Natural killer cell (primary cell): ENCODE data around the gene OSBPL1A. TPM values are rescaled to one million over a fixed set of nuclear protein-coding genes. Genes with fewer than 3 reads are reported as not detected.

ENCODE experiments used
- ATAC-seq, 3 donors: fragments of 150-1000 bp in 2 of 3; fragments of 200-7000 bp in 1 of 3; cut with Tn5 transposase; 1 replicate in 1 of 3; 2 replicates in 2 of 3; pipeline ENCODE4 v1.10.0; 2021; ENCODE audit warnings: mild to moderate bottlenecking in 2 of 3, moderate library complexity in 2 of 3
- DNase-seq, 2 donors: peaks; one replicate each; pipeline versions ENCODE4 v3.0.0 to v3.0.0-alpha.2; 2013 to 2021; ENCODE audit warnings: mixed read lengths in 1 of 2
- H3K27ac ChIP-seq: one replicate; pipeline ENCODE4 v1.5.1; 2013; ENCODE audit warnings: mild to moderate bottlenecking, low read length
- H3K27me3 ChIP-seq: one replicate; pipeline ENCODE4 v1.6.1; 2013; ENCODE audit warnings: low read length; ENCODE audit not compliant: control insufficient read depth, insufficient read depth
- H3K36me3 ChIP-seq: one replicate; pipeline ENCODE4 v1.6.1; 2013; ENCODE audit warnings: low read length; ENCODE audit not compliant: control insufficient read depth, insufficient read depth
- H3K4me1 ChIP-seq: one replicate; pipeline ENCODE4 v1.6.1; 2013; ENCODE audit warnings: low read length; ENCODE audit not compliant: control insufficient read depth, insufficient read depth
- H3K4me3 ChIP-seq: one replicate; pipeline ENCODE4 v1.5.1; 2013; ENCODE audit warnings: low read length
- H3K9me3 ChIP-seq: one replicate; pipeline ENCODE4 v1.6.1; 2013; ENCODE audit warnings: low read length; ENCODE audit not compliant: control insufficient read depth, insufficient read depth
- H3K27ac Mint-ChIP-seq, 2 donors: one replicate each; pipeline ENCODE4 v1.8.0; 2022; ENCODE audit warnings: mild to moderate bottlenecking in 2 of 2, mixed read lengths in 2 of 2, moderate library complexity in 1 of 2
- H3K27me3 Mint-ChIP-seq, 2 donors: one replicate each; pipeline ENCODE4 v1.8.0; 2022; ENCODE audit warnings: low read depth in 2 of 2, mixed read lengths in 2 of 2
- H3K36me3 Mint-ChIP-seq: one replicate; pipeline ENCODE4 v1.8.0; 2022; ENCODE audit warnings: mixed read lengths
- H3K4me1 Mint-ChIP-seq, 2 donors: one replicate each; pipeline ENCODE4 v1.8.0; 2022; ENCODE audit warnings: mixed read lengths in 2 of 2
- H3K4me3 Mint-ChIP-seq: one replicate; pipeline ENCODE4 v1.8.0; 2022; ENCODE audit warnings: mild to moderate bottlenecking, moderate library complexity, mixed read lengths
- H3K9me3 Mint-ChIP-seq, 2 donors: one replicate each; pipeline ENCODE4 v1.8.0; 2022; ENCODE audit warnings: mixed read lengths in 2 of 2
- CTCF ChIP-seq: fragments of 200-600 bp; IDR thresholded peaks from one replicate; pipeline ENCODE4 v1.8.0; 2022; ENCODE audit warnings: antibody characterized with exemption
- WGBS: methylation state at CpG from one replicate; pipeline ENCODE4 v1.1.7; 2013; ENCODE audit warnings: missing lambda C conversion rate; ENCODE audit not compliant: insufficient coverage; 5-methylcytosine and 5-hydroxymethylcytosine counted together
- intact Hi-C: fragments of 100-400 bp; cut with micrococcal nuclease; formaldehyde crosslinking; loops from one replicate; pipeline ENCODE4 v1.14.2; 2022
- total RNA-seq, 4 donors: library from RNA; stranded (reverse); fragments of 120-200 nt in 1 of 4; gene quantifications; one replicate each; pipeline versions ENCODE4 v1.2.3 to v1.2.4, GENCODE V29; 2013 to 2022

OSBPL1A gene
- total RNA-seq, 3 donors from 2014 or later (not counting 1 experiment from before 2014, with no cell fraction given): 1.2 to 32.5 (median 1.5) TPM

- TF ChIP-seq CTCF: no peak
- Histone ChIP-seq H3K9me3 (no peaks in the 10 kb centered on the region), H3K36me3 (no peaks in the 10 kb centered on the region), H3K27me3 (no peaks in the 10 kb centered on the region), H3K4me1 (no peaks in the 10 kb centered on the region), H3K27ac (no peak overlapping the region), H3K4me3 (no peak overlapping the region)
- H3K4me1 Mint-ChIP-seq: no peaks in the 10 kb centered on the region
- H3K9me3 Mint-ChIP-seq: no peaks in the 10 kb centered on the region
- H3K36me3 Mint-ChIP-seq: no peaks in the 10 kb centered on the region
- ATAC-seq: no peak
- intact Hi-C loops: no loop called here
- H3K27me3 Mint-ChIP-seq: peaks cover 11 to 22% of the 10 kb centered on the region in 2 donors
- 76% methylated on average over 4 of the region's 6 CpGs for WGBS
- H3K27ac Mint-ChIP-seq: no peak overlapping the region
- no peak overlapping the region for H3K4me3 Mint-ChIP-seq
- no peak for DNase-seq
Observed at GRCh38 chr18:24259869-24260641, 137.6 kb downstream of the OSBPL1A start.

- intact Hi-C loops: no loop called here
- H3K4me1 ChIP-seq: no peaks in the 10 kb centered on the region
- no peaks in the 10 kb centered on the region for H3K27me3 ChIP-seq
- H3K36me3 Mint-ChIP-seq: no peaks in the 10 kb centered on the region
- no peak overlapping the region for H3K4me3 Mint-ChIP-seq
- no peaks in the 10 kb centered on the region for H3K4me1 Mint-ChIP-seq
- no peaks in the 10 kb centered on the region for H3K9me3 Mint-ChIP-seq
- no peaks in the 10 kb centered on the region for H3K9me3 ChIP-seq
- peaks cover 24 to 44% of the 10 kb centered on the region in 2 donors for H3K27me3 Mint-ChIP-seq
- no peak for ATAC-seq
- 83% methylated on average over 1 of the region's 1 CpG for WGBS
- DNase-seq: no peak
- no peak overlapping the region for H3K27ac ChIP-seq
- TF ChIP-seq CTCF: no peak
- no peak overlapping the region for H3K27ac Mint-ChIP-seq
- no peak overlapping the region for H3K4me3 ChIP-seq
- no peaks in the 10 kb centered on the region for H3K36me3 ChIP-seq
Observed at GRCh38 chr18:24254071-24254470, 143.6 kb downstream of the OSBPL1A start.

GRCh38 chr18:24249716-24250115 is 147.9 kb downstream of the OSBPL1A start:
- Histone ChIP-seq H3K4me3 (no peak overlapping the region), H3K27ac (no peak overlapping the region), H3K9me3 (no peaks in the 10 kb centered on the region), H3K36me3 (no peaks in the 10 kb centered on the region), H3K27me3 (no peaks in the 10 kb centered on the region), H3K4me1 (no peaks in the 10 kb centered on the region)
- intact Hi-C loops: no loop called here
- Mint-ChIP-seq H3K9me3 (no peaks in the 10 kb centered on the region), H3K27ac (no peak overlapping the region), H3K4me1 (no peaks in the 10 kb centered on the region), H3K36me3 (no peaks in the 10 kb centered on the region), H3K27me3 (peaks cover 18 to 33% of the 10 kb centered on the region in 2 donors), H3K4me3 (no peak overlapping the region)
- 90% methylated on average over 6 of the region's 6 CpGs for WGBS
- ATAC-seq: no peak
- DNase-seq: no peak
- TF ChIP-seq CTCF: no peak

GRCh38 chr18:24248359-24248758 is 149.3 kb downstream of the OSBPL1A start:
- Mint-ChIP-seq H3K27ac (no peak overlapping the region), H3K4me3 (no peak overlapping the region), H3K36me3 (no peaks in the 10 kb centered on the region), H3K9me3 (no peaks in the 10 kb centered on the region), H3K27me3 (peaks cover 15 to 27% of the 10 kb centered on the region in 2 donors), H3K4me1 (no peaks in the 10 kb centered on the region)
- Histone ChIP-seq H3K36me3 (no peaks in the 10 kb centered on the region), H3K27me3 (no peaks in the 10 kb centered on the region), H3K4me3 (no peak overlapping the region), H3K9me3 (no peaks in the 10 kb centered on the region), H3K4me1 (no peaks in the 10 kb centered on the region), H3K27ac (no peak overlapping the region)
- ATAC-seq: no peak
- TF ChIP-seq CTCF: no peak
- DNase-seq: no peak
- intact Hi-C loops: no loop called here
- WGBS: 75% methylated on average over 1 of the region's 2 CpGs
